Measurements from ENCODE around the gene ECI1.
"Not testable (repeated sequence)": the region's sequence is repeated elsewhere in the genome, so short reads cannot be mapped to it uniquely, and the experiment has no call there.

The ECI1 gene

GRCh38 chr16:2210386-2211365 is 40.7 kb downstream of the ECI1 start, which contains the start of gene BRICD5:
BRICD5 (minus strand) TSS chr16:2210863; CDS start chr16:2210833, 30 bp downstream.
- no peak for DNase-seq (ENCODE audit: low read depth)

- no peak for DNase-seq (ENCODE audit: low read depth)
These were observed 41.4 kb downstream of the ECI1 start for GRCh38 chr16:2210009-2210332.

GRCh38 chr16:2209258-2210008 is 42.0 kb downstream of the ECI1 start:
- no peak for DNase-seq (ENCODE audit: low read depth)

- no peak for DNase-seq (ENCODE audit: low read depth)
These were observed 42.6 kb downstream of the ECI1 start for GRCh38 chr16:2208772-2209171.

- no peak for DNase-seq (ENCODE audit: low read depth)
These were observed 43.1 kb downstream of the ECI1 start for GRCh38 chr16:2208308-2208707.

GRCh38 chr16:2207872-2208271 is 43.5 kb downstream of the ECI1 start:
- DNase-seq (ENCODE audit: low read depth) = no peak

- no peak for DNase-seq (ENCODE audit: low read depth)
These were observed 44.5 kb downstream of the ECI1 start for GRCh38 chr16:2206780-2207433.

GRCh38 chr16:2206420-2206779 is 45.0 kb downstream of the ECI1 start:
- no peak for DNase-seq (ENCODE audit: low read depth)

- DNase-seq (ENCODE audit: low read depth) = no peak
These were observed 45.4 kb downstream of the ECI1 start for GRCh38 chr16:2205967-2206313.

GRCh38 chr16:2205104-2205966 is 46.1 kb downstream of the ECI1 start, which contains the start of gene MLST8:
MLST8 (plus strand) TSS chr16:2205454; CDS start chr16:2206086, 632 bp downstream.
- peak; percentile 89 for DNase-seq (ENCODE audit: low read depth)

- DNase-seq (ENCODE audit: low read depth) = no peak
These were observed 46.8 kb downstream of the ECI1 start for GRCh38 chr16:2204416-2205103.

- DNase-seq (ENCODE audit: low read depth) = not testable (repeated sequence)
These were observed 48.2 kb downstream of the ECI1 start for GRCh38 chr16:2203119-2203688.

- DNase-seq (ENCODE audit: low read depth) = no peak
These were observed 51.1 kb downstream of the ECI1 start for GRCh38 chr16:2200313-2200712.

GRCh38 chr16:2199621-2200139 is 51.7 kb downstream of the ECI1 start:
- no peak for DNase-seq (ENCODE audit: low read depth)

GRCh38 chr16:2199095-2199494 is 52.3 kb downstream of the ECI1 start:
- DNase-seq (ENCODE audit: low read depth) = no peak

GRCh38 chr16:2198283-2198682 is 53.1 kb downstream of the ECI1 start:
- DNase-seq (ENCODE audit: low read depth) = no peak

- DNase-seq (ENCODE audit: low read depth) = no peak
These were observed 53.6 kb downstream of the ECI1 start for GRCh38 chr16:2197765-2198164.

GRCh38 chr16:2196981-2197511 is 54.3 kb downstream of the ECI1 start:
- no peak for DNase-seq (ENCODE audit: low read depth)

GRCh38 chr16:2196162-2196980 is 55.0 kb downstream of the ECI1 start, which contains the start of gene CASKIN1:
CASKIN1 (minus strand) TSS chr16:2196605; CDS start chr16:2196432, 173 bp downstream.
- no peak for DNase-seq (ENCODE audit: low read depth)
